Effector CD4-positive, alpha-beta T cell (primary cell): ENCODE results near the gene GPR42.
"Not testable (repeated sequence)": the region's sequence is repeated elsewhere in the genome, so short reads cannot be mapped to it uniquely, and the experiment has no call there.

Experiments used
- DNase-seq: peaks from one replicate; pipeline ENCODE4 v3.0.0-alpha.2; 2020

GPR42 gene

DNA sequence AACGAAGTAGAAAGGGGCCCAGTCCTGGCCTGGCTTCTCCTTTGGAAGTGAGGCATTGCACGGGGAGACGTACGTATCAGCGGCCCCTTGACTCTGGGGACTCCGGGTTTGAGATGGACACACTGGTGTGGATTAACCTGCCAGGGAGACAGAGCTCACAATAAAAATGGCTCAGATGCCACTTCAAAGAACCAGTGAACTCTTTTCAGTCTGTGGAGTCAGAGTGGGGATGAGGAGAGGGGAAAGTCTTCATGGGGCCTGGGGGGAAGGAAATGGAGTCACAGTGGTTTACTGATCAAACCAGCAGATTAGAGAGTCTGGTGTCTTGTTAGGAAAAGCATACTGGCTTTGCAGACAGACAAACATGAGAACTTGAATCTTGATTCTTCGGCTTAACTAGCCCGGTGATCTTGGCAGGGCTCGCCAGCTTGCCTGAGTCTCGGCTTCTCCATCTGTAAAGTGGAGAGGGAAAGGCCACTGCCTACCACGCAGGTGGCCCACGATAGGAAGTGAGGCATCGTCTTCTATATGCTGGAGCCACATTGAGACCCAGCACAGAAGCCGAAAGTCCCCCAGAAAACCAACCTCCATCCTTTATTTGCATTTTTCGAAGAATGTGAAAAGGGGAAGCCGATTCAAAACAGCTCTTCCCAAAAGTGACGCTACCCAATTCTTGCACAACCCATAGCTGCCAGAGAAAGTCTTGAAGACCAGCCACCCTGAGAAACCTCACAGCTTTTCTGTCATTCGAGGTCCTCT, 23.5 kb upstream of the GPR42 start, which contains the start of gene FFAR1:
Gene FFAR1 (plus strand): TSS at position 732 of the 759 bp plus-strand sequence. CDS start 3,650 bp downstream, outside the sequence.
- peak; percentile 27 for DNase-seq

DNA sequence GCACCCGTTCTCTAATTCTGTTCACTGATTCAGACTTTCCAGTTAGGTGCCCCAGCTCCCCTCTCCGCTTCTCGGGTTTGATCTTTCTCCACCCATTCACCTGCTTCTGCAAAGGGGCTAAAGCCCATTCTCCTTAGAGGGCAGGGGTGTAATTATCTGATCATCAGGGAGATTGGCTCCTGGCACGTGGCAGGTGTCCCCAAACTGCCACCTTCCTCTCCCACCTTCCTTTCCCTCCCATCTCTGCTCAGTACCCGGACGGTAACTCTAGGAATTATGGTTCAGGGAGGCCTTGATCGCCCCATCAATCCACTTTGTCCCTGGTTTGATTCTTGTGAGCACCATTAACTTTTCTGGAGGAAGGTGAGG, 23.0 kb upstream of the GPR42 start:
- DNase-seq = no peak

DNA sequence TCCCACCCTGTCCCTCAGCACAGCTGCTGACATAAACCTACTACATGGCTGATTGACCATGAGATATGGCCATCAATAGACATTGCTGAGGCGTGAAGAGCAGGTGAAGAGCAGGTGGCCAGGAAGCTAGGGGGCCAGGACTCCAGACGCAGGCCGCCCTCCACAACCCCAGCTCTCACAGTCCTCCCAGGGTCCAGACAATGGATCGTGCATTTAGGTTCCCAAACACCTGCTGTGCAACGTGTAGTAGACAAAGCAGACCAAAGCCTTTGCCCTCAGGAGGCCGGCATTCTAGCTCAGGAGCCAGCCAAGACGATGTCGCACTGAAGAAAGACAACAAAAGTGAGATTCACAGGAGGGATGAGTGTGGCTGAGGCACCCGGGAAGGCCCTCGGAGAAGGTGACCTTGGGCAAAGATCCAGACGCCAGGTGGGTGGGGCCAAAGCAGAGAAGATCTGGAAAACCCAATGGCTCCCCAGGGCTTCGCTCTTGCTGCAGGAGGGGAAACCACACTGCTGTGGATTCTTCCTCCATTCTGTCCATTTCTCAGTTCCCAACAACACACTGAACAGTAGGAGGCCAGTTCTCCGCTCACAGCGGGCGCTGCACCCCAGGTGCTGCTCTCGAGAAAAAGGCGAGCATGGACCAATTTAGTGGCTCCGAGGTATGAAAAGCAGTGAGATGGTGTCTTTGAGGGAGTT, 21.8 kb upstream of the GPR42 start:
- no peak for DNase-seq

DNA sequence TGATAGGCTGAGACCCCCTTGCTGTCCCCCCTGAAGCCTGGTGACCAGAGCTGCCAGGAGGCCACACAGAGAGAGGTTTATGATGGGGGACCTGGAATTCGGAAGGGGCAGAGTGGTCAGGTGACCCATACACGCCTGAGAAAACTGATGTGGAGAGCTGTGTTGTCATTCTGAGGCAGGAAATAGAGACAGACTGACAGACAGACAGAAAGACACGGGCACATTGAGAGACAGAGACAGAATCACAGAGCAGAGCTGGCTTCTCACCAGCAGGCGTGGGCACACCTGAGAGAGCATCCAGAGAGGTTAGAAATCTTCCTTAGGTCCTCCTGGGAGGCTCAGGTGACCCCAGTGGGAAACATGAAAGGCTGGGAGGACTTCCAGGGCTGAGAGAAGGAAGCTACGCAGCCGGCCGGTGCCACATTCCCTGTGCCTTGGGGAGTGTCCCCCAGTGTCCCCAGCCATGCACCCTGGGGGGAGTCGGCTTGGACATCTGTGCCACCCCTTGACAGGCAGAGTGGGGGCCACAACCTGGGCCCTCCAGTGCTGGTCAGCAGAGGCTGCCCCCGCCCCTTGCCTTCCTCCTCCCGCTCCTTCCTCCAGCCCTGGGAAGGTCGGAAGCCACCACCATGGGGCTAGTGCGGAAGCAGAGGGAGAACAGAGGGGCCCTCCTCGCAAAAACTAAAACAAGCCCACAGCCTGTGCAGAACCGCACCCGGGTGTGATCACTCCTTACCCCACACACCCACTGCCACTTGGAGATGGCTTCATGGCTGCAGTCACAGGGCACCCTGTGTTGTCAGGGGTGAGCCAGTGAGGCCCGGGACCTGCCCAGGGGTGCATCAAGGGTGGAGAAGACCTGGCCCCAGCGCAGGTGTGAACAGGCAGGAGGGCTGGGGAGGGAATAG, 21.0 kb upstream of the GPR42 start:
- DNase-seq = no peak

DNA sequence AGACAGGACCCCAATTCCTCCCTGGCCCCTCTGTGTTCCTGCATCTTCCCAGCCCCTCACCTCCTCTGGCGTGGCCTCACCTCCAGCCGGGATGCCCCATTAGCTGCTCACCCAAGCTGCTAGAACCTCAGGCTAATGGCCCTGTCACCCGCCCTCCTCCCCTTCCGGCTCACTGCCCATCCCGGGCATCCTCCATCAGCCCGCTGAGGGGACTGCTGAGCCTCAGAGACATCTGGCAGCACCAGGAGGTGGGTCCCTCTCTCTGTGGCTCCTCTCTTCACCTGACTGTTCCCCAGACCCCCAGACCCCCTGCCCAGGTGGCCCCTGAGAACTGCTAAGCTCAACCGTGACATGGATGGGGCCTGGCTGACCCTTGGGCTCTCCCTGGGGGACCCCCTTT, 20.3 kb upstream of the GPR42 start:
- DNase-seq = no peak

DNA sequence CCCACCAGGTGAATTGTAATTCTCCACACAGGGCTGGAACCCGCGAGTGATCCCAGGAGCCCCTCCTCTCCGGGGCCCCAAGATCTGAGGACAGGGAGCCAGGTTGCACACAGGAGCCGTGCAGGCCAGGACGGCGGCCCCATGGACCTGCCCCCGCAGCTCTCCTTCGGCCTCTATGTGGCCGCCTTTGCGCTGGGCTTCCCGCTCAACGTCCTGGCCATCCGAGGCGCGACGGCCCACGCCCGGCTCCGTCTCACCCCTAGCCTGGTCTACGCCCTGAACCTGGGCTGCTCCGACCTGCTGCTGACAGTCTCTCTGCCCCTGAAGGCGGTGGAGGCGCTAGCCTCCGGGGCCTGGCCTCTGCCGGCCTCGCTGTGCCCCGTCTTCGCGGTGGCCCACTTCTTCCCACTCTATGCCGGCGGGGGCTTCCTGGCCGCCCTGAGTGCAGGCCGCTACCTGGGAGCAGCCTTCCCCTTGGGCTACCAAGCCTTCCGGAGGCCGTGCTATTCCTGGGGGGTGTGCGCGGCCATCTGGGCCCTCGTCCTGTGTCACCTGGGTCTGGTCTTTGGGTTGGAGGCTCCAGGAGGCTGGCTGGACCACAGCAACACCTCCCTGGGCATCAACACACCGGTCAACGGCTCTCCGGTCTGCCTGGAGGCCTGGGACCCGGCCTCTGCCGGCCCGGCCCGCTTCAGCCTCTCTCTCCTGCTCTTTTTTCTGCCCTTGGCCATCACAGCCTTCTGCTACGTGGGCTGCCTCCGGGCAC, 19.3 kb upstream of the GPR42 start:
- no peak for DNase-seq

DNA sequence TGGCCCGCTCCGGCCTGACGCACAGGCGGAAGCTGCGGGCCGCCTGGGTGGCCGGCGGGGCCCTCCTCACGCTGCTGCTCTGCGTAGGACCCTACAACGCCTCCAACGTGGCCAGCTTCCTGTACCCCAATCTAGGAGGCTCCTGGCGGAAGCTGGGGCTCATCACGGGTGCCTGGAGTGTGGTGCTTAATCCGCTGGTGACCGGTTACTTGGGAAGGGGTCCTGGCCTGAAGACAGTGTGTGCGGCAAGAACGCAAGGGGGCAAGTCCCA, 18.8 kb upstream of the GPR42 start:
- DNase-seq = no peak

DNA sequence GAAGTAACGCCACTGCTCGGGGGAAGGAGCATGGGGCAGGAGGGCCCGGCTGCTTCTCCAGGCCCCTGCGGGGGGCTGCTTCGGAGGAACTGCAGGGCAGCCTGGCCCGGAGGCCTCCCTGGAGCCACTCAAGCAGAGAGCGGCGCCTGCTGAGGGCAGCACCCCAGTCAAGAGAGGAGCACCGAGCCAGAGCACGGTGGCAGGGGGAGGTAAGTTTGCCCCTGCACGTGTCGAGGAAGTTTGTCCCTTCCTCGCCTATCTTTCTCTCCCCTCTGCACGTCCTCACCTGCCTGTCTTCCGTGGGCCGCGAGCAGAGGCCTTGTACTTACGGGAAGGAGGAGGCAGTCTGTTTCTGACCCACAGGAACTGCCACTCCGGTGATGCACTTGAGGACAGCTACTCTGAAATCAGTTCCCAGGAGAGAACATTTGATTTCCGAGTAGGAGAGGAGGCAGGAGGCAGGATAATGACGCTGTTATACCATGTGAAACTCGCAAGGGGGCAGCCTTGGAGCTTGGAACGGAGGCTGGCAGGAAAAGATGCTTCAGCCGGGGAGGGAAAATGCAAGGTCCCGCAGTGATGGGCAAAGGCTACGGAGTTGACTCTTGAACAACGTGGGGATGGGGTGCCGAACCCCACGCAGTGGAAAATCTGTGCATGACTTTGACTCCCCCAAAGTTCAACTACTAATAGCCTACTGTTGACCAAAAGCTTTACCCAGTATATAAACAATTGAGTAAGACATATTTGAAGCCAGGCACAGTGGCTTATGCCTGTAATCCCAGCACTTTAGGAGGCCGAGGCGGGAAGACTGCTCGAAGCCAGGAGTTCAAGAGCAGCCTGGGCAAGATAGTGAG, 18.2 kb upstream of the GPR42 start:
- DNase-seq = peak; percentile 57

DNA sequence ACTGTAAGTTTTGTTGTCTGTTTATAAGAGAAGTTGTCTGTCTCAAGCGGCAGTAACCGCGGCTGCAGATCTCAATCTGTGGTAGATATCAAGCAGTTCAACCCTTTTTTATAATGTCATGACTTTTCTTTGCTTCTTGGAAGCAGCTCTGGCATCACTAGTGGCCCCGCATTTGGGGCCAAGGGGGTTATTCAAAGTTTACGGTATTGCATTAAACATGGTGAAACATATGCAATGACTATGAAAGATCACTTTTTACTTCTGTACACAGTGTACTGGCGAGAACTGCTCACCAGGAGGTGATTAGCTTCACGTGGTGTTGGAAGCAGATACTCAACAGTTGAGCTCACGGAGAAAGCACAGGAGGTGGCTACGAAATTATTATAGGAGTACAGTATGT, 17.2 kb upstream of the GPR42 start:
- DNase-seq = no peak

DNA sequence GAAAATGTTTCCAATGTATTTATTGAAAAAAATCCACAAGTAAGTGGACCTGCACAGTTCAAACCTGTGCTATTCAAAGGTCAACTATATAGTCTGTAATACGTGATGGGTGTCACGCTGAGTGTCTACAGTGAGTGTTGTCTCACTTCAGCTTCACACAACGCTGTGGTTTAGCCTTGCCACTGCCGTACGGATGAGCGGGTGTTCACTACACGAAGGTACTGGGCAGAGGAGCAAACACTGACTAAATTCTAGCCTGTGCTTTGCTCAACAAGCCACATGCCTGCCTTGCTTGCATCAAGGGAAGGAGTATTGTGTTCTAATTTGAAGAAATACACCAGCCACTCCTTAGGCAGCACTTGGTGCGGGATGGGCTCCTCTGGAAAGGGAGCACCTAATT, 16.0 kb upstream of the GPR42 start:
- no peak for DNase-seq

DNA sequence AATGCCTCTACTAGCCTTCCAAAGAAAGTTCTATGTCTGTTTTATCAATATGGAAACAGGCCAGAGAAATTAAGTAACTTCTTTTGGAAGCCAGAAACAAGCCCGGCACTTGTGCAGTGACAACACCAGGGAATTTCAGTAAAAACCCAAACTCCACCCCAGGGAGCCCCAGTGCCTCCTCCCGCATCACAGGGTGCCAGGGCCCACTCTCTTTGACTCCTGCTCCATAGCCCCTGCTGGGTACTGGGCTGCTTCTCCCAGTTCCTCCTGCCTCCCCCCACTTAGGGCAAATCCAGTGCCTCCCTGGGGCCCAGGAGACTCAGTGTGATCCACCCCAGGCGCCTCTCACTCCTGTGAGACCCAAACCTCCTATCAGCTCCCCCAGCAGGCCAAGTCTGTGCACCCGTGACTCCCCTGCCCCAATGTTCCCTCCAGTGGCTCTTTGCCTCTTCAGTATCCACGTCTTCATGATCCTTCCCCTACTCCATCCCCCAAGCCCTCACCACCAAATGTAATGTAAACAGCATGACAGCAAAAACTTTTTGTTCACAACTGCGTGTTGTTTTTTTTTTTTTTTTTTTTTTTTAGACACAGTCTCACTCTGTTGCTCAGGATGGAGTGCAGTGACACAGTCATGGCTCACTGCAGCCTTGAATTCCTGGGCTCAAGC, 14.9 kb upstream of the GPR42 start:
- no peak for DNase-seq

DNA sequence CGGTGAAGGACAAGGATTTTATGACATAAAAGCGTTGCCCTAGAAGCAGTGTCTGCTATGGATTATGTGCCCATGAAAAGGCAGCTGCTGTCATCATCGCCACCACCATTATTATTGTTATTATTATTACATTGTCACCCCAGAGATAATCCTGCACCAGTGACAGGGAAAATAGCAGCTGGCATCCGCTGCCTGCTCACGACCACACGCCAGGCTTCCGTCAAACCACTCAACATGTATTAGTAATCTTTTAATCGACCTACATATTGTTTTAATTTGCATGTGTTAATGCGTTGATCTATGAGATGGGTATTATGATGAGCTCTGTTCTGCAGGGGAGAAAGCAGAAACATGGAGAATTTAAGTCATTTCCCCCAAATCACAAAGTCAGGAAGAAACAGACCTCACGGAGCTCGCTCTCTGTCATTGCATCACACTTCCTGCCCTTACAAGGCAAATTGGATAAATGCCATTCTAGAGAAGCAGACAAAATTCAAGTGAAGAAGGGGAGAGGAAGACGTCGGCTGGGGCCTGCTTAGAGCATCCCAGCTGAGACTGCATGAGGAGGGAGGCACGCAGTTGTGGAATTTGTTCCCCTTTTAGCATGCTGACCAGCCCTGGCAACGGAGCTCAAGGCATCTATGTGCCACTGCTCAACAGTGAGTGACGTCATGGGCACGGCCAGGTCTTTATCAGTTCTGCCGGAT, 12.8 kb upstream of the GPR42 start, which contains the start of gene FFAR3:
Gene FFAR3 (plus strand): TSS at position 594 of the 707 bp plus-strand sequence. CDS start 431 bp downstream, outside the sequence.
- DNase-seq = no peak

DNA sequence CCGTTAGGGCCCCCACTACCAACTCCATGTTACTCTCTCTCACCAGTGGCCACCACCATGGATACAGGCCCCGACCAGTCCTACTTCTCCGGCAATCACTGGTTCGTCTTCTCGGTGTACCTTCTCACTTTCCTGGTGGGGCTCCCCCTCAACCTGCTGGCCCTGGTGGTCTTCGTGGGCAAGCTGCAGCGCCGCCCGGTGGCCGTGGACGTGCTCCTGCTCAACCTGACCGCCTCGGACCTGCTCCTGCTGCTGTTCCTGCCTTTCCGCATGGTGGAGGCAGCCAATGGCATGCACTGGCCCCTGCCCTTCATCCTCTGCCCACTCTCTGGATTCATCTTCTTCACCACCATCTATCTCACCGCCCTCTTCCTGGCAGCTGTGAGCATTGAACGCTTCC, 12.0 kb upstream of the GPR42 start:
- DNase-seq = not testable (repeated sequence)

DNA sequence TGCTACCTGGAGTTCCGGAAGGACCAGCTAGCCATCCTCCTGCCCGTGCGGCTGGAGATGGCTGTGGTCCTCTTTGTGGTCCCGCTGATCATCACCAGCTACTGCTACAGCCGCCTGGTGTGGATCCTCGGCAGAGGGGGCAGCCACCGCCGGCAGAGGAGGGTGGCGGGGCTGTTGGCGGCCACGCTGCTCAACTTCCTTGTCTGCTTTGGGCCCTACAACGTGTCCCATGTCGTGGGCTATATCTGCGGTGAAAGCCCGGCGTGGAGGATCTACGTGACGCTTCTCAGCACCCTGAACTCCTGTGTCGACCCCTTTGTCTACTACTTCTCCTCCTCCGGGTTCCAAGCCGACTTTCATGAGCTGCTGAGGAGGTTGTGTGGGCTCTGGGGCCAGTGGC, 11.5 kb upstream of the GPR42 start:
- DNase-seq = not testable (repeated sequence)

DNA sequence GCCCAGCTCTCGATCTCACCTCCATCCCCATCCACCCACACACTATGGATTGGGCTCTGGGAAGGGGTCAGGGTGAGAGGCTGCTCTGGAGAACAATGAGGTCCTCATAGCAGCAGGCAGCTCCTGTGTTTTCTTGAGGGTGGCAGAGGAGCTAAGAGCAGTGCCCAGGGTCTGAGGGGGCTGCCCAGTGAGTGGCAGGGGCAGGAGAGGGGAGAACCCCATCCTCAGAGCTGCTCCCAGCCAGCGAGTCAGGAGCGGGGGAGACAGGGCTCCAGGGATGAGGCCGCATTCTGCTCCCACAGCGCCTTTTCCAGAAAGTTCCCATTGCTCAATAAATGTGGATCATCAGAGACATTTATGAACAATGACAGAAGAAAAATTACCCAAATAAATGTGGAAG, 10.8 kb upstream of the GPR42 start:
- not testable (repeated sequence) for DNase-seq

DNA sequence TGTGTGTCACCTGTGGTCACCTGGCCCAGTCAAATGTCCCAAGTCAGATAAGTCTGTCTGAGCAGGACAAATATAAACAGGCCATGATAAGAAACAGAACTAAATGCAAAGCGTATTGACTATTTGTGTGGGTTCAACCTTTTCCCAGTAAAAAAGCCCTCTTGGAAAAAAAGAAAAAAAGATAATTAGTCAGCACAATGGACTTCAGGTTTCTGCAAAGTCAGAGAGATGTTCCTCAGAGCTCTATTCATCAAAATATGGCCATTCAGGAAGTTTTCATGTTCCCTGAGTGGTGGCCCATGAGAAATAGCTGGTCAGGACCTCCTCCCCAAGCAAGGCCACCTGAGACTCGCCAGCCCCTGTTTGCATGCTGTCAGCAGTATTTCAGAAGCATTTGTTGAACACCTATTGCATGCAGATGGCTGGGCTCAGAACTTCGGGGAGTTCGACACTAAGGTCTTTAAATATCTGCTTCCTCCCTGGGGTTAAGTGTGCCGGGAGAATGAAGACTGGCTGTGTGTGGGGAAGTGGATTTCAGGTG, 9.9 kb upstream of the GPR42 start:
- DNase-seq = no peak

DNA sequence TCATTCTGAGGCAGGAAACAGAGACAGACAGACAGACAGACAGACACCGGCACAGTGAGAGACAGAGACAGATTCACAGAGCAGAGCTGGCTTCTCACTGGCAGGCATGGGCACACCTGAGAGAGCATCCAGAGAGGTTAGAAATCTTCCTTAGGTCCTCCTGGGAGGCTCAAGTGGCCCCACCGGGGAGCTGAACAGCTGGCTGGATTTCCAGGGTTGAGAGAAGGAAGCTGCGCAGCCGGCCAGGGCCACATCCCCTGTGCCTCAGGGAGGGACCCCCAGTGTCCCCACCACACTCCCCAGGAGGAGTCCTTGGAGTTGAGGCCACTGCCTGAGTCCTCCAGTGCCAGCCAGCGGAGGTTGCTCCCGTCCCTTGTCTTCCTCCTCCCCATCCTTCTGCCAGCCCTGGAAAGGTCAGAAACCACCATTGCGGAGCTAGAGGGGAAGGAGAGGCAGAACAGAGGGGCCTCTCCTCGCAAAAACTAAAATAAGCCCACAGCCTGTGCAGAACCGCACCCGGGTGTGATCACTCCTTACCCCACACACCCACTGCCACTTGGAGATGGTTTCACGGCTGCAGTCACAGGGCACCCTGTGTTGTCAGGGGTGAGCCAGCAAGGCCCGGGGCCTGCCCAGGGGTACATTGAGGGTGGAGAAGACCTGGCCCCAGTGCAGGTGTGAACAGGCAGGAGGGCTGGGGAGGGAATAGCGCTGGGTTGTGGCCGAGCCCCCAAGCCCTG, 8.4 kb upstream of the GPR42 start:
- no peak for DNase-seq

DNA sequence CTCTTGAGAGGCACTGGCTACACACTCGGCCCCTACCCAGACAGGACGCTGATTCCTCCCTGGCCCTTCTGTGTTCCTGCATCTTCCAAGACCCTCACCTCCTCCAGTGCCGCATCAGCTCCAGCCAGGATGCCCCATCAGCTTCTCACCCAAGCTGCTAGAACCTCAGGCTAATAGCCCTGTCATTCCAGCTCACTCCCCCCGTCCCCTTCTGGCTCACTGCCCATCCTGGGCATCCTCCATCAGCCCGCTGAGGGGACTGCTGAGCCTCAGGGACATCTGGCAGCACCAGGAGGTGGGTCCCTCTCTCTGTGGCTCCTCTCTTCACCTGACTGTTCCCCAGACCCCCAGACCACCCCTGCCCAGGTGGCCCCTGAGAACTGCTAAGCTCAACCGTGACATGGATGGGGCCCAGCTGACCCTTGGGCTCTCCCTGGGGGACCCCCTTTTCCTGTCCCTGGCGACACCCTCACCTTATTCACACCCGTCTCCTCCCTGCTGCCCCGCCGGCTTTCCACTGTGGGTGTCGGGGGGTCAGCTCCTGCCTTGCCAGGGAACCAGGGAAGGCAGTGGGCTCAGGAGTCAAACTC, 7.8 kb upstream of the GPR42 start:
- DNase-seq = no peak
